GM18861 (cell line): ENCODE data around the gene CCM2L.

ENCODE experiments used
- ATAC-seq: cut with Tn5 transposase; IDR thresholded peaks from one replicate; pipeline ENCODE4 v1.9.1; 2021; ENCODE audit not compliant: unreplicated experiment

Gene CCM2L

DNA sequence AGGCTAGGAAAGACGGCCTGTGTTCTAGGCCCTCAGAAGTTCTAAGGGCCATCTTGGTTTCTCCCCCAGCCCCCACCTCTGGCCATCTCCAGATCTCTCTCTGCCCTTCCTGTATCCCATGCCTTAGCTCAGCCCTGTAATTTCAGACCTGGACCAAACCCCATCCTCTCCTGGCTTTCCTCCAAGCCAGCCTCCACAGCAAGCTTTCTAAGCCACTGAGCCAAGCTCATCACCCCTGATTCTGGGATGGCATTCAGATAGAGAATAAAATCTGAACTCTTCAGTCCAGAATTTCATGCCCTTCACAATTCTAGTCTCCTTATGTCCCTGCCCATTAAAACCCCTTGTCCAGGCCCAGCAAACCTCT, 18.9 kb upstream of the CCM2L start:
- ATAC-seq: no peak

DNA sequence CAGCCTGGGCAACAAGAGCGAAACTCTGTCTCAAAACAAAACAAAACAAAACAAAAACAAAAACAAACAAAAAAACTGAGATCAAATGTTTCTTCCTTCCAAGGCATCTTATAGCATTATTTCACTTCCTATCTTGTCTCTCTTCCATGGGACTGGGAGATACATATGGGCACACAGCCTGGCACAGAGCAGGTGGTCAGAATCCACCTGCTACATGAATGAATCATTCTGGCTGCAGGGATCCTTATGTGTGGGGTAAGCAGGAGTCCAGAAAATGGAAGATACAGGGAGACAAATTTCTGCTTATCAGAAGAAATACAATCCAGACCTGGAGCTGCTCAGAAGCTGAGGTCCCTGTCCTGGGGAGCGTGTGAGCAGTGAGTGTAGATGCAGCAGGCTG, 18.2 kb upstream of the CCM2L start:
- ATAC-seq: no peak

DNA sequence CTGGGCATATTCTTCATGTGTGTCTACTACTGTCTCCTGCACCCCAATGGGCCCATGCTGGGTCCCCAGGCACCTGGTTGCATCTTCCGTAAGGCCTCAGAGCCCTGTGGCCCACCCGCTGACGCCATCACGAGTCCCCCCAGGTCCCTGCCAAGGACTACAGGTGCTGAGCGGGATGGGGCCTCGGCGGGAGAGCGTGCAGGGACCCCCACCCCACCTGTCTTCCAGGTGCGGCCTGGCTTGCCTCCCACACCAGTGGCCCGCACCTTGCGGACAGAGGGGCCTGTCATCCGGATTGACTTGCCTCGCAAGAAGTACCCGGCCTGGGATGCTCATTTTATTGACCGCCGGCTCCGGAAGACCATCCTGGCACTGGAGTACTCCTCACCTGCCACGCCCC, 13.2 kb upstream of the CCM2L start:
- ATAC-seq: no peak

DNA sequence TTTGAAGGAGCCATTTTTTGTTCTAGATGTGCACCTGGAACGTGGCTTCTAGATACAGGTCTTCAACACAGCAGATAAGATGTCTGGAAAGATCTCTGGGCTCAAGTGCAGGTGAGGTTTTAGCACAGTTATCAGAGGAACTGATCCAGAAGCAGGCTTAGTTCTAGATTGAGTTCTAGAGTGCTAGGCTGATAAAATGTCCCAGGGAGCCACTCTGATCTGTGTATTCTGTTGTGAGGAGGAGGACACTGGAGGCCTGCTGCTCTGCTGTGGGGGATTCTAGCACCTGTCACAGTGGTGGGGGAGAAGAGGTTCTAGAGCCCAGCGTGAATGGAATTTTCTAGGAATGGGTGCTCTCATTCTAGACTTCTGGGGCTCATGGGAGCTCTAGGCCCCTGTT, 12.0 kb upstream of the CCM2L start:
- no peak for ATAC-seq

DNA sequence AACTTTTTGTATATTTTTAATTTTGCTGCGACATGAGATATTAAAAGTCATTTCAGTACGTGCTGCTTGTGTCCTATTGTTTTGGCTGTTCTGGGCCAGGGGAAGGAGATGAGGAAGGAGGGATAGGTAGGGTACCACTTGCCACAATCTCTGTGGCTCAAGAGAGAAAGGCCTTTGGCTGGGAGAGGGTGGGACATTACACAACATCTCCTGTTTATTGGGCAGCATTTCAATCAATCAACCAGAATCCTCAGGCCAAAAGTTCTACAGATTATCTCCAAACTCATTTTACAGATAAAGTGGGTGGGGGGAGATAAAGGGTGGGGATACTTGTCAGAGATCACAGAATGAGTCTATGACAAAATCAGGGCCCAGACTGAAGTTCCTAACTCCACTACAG, 6.9 kb upstream of the CCM2L start:
- no peak for ATAC-seq

DNA sequence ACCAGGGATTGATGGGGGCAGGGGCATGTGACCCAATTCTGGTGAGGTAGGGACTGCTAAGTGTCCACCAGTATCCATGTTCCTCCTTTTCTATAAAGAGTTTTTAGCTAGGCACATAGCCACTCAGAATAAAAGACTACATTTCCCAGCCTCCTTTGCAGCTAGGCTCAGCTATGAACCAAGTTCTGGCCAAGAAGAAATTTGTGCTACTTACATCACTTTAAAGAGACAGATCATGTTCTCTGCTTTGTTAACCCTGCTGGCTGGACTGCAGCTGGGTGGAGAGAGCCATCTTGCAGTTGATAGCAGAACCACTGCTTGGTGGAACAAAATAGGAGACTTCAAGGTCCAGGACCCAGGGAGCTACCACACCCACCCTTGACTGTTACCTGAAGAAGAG, 5.3 kb upstream of the CCM2L start:
- ATAC-seq: no peak

DNA sequence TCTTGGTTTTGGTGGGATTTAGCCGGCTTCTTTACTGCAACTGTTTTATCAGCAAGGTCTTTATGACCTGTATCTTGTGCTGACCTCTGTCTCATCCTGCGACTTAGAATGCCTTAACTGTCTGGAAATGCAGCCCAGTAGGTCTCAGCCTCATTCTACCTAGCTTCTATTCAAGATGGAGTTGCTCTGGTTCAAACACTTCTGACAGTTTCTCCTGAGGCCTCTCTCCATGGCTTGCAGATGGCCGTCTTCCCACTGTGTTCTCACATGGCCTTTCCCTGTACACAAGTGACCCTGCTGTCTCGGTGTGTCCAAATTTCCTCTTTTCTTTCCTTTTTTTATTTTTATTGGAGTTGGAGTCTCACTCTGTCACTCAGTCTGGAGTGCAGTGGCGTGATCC, 4.2 kb upstream of the CCM2L start:
- ATAC-seq: no peak

DNA sequence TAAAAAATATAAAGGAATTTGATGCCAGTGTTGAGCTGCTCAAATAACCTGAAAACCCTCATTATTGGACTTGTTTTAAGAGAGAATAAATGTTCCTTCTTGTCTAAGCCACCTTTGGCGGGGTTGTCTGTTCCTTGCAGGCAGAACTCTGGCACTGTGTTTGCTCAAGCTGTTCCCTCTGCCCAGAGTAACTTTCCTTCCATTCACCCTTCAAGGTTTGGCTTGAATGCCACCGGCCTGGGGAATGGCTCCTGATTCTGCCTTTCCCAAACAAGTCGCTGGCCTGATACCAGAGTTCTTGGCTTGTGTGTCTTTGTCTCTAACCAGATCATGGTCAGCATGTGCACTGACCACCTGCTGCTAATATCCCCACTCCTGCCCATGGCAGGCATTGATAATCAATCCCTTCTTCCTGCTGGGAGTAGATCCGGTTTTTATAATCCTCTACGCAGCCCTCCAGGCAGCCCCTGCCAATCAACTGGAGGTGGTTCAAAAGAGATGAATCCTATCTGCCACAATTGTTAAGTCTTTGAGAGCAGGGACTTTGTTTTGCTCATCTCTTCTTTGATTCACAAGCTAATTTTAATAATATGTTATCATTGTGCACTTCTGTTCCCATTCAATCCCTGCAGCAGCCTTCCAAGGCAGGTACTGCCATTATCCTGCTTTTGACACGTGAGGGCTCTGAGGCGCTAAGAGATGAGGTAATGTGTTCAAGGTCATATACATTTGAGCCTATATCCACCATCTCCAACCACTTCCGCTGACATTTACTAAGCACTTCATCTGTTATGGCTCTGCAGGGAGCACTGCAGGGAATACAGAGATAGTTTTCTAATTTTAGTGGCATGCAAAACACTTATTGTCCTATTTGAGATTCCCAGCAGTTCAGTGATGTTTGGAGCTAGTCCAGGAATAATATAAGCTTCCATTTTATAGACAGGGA, 3.1 kb upstream of the CCM2L start:
- no peak for ATAC-seq

DNA sequence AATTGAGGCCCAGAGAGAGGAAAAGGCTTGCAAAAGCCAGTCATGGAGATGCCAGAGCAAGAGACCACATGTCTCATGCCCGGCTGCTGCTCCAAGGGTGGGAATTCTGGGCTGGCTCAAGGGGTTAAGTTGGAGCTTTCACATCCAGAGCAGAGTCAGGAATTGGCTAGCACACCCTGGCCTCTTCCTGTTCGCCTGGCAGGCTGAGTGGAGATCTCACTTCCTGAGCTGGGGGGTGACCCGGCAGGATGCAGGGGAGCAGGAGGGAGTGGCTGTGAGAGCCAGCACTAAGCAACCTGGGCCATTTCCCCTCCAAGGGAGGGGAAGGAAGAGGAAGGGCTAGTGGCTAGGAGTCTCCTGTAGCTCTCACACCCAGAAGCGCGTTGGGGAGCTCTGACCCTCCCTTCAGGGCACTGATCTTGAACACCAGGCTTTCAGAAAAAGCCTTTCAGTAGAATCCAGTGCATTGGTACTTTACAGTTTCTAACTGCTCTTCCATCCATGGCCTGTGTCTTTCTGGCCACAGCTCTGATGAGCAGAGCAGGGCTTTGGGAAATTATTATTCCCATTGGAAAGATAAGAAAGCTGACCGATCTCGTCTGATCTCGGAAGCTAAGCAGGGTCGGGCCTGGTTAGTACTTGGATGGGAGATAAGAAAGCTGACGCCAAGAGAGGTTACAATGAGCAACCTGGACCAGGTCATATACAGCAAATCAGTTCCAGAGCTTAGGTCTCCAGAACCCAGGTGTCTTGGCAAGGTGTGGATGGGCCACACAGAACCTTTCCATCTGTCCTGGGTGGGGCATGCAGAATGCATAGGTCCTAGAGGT, 2.2 kb upstream of the CCM2L start:
- no peak for ATAC-seq

DNA sequence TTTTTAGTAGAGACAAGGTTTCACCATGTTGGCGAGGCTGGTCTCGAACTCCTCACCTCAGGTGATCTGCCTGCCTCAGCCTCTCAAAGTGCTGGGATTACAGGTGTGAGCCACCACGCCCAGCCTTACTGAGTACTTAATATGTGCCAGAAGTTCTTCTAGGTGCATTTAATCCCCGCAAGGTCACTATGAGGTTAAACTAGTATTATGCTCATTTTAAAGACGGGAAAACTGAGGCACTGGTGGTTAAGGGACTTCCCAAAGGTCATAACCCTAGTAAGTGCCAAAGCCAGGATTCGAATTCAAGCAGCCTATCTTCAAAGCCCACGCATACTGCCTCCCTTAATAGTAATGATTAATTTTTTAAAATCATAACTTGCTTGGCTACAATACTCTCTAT, 674 bp upstream of the CCM2L start:
- ATAC-seq: no peak

DNA sequence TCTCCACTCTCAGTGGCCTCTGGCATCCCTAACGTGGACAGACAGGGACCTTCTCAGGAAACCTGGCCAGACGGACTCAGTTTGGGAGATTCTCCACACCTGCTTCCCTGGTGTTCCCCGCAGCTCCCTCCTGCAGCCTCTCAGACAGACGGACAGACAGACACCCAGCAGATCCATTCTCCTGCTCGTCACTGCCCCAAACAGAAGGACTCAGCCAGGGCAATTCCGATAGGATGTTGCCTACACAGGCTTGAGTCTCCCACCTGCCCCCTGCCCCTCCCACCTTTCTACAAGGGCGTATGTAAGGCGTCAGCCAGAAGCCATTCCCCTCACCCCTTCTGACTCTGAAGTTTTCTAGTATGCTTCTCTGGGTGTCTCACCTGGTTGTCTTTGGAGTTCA, 428 bp downstream of the CCM2L start:
- no peak for ATAC-seq

DNA sequence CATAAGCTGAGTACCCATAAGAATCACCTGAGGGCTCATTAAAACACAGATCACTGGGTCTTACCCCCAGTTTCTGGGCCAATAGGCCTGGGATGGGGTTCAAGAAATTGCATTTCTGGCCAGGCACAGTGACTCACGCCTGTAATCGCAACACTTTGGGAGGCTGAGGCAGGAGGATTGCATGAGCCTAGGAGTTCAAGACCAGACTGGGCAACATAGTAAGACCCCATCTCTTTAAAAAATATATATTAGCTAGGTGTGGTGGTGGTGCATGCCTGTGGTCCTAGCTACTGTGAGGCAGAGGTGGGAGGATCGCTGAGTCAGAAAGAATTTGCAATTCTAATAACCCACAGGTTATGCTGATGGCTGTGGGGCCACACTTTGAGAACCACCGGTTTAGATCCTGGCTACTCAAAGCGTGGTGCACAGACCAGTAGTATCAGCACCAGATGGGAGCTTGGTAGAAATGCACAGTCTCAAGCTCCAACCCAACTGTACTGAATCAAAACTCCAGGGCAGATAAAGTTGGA, 2.0 kb downstream of the CCM2L start:
- no peak for ATAC-seq

DNA sequence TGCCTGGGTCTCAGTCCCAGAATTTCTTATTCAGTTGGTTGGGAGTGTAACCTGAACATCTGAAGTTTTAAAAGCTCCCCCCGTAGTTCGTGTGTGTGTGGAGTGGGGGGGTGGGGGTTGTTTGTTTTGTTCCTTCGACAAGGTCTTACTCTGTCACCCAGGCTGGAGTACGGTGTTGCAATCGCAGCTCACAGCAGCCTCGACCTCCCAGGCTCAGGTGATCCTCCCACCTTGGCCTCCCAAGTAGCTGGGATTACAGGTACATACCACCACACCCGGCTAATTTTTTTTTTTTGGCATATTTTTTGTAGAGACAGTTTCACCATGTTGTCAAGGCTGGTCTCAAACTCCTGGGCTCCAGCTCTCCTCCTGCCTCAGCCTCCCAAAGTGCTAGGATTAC, 3.1 kb downstream of the CCM2L start:
- no peak for ATAC-seq

DNA sequence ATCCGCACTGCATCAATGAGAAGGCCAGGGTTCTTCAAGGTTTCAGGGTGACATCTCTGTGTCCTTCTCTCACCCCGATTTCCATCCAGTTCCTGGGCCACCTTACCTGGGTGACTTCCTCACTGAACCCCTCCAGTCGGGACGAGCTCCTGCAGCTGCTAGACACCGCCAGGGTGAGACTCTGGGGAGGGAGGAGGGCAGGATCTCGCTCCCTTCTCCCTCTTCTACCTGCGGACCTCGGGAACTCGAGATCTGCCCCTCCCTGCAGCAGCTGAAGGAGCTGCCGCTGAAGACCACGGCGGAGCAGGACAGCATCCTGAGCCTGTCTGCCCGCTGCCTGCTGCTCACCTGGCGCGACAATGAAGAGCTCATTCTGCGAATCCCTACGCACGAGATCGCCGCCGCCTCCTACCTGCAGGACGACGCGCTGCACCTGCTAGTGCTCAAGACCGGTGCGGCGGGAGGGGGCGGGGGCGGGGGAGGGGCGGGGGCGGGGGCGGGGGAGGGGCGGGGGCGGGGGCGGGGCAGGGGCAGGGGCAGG, 7.5 kb downstream of the CCM2L start:
- no peak for ATAC-seq

DNA sequence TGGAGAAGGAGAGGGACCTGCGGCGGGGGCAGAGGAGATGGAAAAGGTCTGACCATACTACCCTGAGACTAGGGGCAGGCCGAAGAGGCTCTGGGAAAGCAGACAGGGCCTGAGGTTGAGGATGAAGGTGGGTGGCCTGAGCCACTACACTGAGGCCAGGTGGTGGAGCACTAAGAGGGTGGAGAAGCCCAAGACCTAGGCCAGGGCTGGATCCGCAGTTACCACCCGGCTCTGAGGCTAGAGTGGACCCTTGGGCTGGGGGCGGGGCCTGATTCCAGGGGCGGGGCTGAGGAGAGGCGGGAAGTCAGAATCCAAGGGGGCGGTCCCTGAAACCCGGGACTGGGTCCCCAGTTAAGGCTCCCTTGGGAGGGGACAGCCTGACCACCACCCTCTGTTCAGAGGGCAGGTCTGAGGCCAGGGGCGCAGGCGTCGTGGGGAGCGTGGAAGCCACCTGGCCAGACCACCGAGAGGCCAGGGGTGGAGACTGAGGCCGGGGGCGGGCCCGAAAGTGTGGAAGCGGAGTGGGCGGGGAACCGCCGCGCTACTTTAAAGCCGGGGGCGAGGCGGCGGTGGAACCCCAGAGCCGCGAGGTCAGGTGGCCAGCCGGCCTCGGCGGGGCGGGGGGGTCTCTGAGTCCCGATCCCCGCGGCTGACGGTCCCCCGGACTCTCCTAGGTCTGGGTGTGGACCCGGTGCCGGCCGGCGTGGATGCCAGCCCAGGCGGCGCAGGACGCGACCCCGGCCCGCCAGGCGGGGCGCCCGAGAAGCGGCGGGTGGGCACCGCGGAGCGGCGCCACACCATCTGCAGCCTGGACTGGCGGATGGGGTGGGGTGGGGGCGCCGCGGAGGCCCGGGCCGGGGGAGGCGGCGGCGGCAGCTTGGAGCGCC, 8.3 kb downstream of the CCM2L start:
- ATAC-seq: no peak

DNA sequence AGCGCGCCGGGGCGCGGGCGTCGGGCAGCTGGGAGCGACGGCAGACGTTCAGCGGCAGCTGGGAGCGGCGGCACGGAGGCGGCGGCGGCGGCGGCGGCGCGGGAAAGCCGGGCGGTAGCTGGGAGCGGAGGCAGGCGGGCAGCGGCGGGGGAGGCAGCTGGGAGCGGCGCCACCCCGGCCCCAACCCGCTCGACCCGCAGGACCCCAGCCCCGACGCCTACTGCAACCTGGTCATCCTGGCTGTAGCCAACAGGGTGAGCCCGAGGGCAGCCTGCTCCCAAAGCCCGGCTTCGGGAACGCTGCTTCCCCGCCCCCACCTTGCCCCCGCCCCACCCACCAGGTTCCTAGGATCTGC, 8.9 kb downstream of the CCM2L start:
- no peak for ATAC-seq

DNA sequence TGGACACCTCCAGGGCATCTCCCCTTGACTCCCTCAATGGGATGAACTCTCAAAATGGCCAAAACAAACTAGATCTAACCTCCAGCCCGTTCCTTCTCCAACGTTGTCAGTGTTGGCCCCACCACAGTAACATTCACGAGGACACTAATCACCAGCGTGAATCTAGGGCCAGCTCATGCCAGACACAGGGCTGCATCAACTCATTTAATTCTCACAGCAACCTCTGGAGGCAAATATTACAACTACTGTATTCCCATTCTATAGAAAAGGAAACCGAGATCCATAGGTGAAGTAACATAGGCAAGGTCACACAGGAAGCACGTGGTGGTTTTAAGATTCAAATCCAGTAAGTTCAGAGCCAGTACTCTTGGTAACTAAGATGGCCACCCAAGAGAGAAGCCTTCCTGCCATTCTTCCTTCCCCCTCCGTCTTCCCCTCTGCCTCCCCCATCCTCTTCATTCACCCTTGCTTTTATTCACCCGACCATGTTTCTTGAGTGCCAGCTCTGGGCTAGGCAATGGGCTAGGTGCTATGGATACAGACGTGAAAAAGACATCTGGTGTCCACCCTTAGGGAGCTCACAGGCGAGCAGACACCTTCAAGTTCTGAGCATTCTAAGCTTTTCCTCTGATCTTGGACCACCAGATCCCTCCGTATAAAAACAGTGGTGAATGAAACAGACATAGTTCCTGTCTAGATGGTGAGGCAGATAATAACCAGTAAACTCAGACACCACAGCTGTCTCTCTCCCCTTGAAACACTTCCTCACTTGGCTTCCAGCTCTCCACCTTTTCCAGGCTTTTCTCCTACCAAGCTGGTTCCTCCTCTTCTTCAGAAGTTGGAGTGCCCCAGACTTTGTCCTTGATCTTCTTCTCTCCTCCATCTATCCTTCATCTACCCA, 9.6 kb downstream of the CCM2L start:
- no peak for ATAC-seq

DNA sequence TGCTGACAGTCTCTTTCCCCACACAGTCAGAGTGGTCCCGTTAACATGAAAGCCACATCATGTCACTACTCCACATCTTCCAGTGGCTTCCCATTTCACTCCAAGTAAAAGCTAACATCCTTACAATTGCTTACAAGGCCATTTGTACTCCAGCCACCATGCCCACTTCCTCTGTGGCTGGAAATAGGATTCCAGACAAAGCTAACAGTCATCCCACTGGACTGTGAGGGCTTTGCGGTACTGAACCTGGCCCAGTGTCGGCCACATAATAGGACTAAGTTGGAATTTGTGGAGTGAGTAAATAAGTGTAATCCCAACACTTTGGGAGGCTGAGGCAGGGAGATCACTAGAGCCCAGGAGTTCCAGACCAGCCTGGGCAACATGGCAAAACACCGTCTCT, 10.9 kb downstream of the CCM2L start:
- ATAC-seq: no peak

DNA sequence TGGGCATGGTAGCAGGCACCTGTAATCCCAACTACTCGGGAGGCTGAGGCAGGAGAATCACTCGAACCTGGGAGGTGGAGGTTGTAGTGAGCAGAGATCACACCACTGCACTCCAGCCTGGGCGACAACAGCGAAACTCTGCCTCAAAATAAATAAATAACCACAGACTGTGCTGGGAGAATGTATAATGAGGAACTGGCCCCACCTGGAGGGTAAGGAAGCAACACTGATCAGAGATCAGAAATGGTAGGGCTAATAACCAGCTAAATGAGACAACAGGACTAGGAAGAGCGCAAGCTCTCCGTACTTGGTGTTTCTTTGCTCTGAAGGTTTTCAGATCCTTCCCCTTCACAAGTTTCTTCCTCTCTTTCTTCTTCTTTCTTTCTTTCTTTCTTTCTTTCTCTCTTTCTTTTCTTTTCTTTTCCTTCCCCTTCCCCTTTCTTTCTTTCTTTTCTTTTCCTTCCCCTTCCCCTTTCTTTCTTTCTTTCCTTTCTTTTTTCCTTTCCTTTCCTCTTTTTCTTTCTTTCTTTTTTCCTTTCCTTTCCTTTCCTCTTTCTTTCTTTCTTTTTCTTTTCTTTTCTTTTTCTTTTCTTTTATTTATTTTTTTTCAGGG, 14.6 kb downstream of the CCM2L start:
- no peak for ATAC-seq
